Superior temporal gyrus (tissue), 1 donor: ENCODE measurements around the gene YWHAQ.

Experiments used
- DNase-seq: peaks from one replicate; pipeline ENCODE4 v3.0.0-alpha.2; 2016; ENCODE audit errors: extremely low spot score

YWHAQ gene

GRCh38 chr2:9630736-9631552 lies at the start of gene YWHAQ:
YWHAQ (minus strand) TSS chr2:9630997; CDS start chr2:9630452, 545 bp downstream.
- peak; percentile 99 for DNase-seq

- no peak for DNase-seq
These were observed 49.3 kb upstream of the YWHAQ start for GRCh38 chr2:9680082-9680481.

DNA sequence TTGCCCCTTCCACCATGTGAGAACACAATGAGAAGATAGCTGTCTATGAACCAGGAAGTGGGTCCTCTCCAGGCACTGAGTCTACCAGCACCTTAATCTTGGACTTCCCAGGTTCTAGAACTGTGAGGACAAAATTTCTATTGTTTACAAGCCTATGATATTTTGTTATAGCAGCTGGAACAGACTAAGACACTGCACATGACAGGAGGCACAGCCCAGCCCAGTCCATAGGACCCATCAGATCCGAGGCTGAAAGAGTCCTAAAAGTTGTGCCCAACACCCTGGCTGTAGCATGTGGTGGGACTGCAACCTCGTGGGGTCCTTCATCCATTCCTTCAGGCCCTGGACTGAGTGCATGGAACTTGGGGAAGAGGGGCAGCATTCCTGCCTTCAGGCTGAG lies 48.4 kb upstream of the YWHAQ start:
- DNase-seq: no peak

DNA sequence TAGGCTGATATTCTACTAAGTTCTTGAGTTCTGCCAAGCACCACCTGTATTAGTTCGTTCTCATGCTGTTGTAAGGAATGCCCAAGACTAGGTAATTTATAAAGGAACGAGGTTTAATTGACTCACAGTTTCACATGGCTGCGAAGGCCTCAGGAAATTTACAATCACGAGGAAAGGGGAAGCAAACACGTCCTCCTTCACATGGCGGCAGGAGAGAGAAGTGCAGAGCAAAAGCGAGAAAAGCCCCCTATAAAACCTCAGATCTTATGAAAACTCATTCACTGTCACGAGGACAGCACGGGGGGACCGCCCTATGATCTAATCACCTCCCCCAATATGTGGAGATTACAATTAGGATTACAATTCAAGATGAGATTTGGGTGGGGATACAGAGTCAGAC lies 47.7 kb upstream of the YWHAQ start:
- DNase-seq: no peak

- peak; percentile 66 for DNase-seq
These were observed 44.9 kb upstream of the YWHAQ start for GRCh38 chr2:9675415-9676351.

- no peak for DNase-seq
These were observed 44.2 kb upstream of the YWHAQ start for GRCh38 chr2:9674891-9675414.

DNA sequence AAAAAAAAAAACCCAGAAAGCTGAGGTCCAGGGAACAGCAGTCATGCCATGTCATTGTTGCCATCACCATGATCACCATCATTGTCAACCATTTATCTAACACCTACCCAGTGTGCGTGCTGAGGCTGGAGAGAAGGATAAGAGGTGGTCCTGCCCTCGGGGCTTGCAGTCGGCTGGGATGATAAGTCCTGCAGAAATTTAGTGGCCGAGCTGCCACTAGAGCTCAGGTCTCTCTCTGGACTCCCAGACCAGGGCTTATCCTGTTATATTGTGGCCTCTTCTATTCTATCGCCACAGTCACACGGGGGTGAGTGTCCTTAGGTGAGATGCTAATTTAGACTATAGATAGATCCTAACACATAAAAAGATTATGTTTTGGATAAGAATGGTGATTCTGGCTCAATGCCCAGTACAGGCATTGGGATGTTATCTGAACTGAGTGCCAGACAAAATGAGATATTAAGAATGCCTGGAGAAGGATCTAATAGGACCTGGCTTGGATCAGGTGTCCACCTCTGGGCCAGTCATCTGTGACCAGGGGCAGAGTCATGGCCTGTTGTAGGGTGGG lies 43.2 kb upstream of the YWHAQ start:
- DNase-seq: no peak

- DNase-seq: no peak
These were observed 38.0 kb upstream of the YWHAQ start for GRCh38 chr2:9668687-9669345.

DNA sequence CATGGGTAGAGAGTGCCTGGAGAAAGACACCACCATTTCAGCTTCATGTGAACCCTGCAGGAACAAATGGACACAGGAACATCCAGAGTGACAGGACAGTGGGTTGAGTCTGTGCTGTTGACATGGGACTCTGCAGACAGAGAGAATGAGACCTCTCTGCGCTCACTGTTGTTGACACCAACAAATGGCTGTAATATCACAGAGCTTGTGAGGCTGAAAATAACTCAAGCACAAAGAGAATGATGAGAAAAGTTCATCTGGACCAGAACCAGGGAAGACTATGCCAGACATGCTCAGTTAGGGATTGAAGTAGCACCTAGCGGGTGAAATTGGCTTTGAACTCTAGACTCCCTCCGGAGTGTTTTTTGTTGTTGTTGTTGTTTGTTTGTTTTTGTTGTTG lies 37.0 kb upstream of the YWHAQ start:
- no peak for DNase-seq

- DNase-seq: no peak
These were observed 35.5 kb upstream of the YWHAQ start for GRCh38 chr2:9666306-9666705.

DNA sequence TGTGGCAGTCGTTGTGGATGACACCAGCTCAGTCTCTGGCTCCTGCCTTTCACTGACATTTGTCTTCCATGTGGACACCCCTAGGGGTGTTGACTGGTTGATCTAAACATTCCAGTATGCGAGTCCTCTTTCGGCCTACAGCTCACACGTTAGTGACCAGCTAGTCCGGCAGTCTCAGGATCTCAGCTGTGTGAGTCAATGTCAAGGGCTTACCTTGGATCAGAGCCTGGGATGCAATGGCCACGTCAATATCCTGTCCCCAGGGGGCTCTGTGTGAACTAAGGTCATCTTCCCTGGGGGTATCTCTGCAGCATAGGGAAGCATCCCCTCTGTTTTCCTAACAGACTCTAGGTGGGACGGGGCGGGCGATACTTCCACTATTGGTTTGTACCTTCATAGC lies 35.1 kb upstream of the YWHAQ start:
- DNase-seq: no peak

DNA sequence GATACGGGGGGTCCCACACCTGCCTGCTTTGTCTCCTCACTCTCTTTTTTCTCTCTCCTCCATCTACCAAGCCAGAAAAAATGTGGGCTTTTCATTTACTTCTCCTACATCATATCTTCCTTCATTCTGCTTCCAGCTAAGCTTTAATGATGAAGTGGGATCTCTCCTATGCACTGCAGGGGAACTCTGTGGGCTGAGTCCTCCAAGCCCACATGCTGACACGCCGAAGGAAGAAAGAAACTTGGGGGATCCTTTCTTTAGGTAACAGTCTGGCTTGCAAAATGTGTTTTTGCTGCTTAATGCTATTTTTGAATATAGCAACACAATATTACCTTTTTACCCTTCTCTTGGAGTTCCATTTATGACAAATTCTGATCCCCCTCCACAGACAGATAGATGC lies 33.6 kb upstream of the YWHAQ start:
- no peak for DNase-seq

DNA sequence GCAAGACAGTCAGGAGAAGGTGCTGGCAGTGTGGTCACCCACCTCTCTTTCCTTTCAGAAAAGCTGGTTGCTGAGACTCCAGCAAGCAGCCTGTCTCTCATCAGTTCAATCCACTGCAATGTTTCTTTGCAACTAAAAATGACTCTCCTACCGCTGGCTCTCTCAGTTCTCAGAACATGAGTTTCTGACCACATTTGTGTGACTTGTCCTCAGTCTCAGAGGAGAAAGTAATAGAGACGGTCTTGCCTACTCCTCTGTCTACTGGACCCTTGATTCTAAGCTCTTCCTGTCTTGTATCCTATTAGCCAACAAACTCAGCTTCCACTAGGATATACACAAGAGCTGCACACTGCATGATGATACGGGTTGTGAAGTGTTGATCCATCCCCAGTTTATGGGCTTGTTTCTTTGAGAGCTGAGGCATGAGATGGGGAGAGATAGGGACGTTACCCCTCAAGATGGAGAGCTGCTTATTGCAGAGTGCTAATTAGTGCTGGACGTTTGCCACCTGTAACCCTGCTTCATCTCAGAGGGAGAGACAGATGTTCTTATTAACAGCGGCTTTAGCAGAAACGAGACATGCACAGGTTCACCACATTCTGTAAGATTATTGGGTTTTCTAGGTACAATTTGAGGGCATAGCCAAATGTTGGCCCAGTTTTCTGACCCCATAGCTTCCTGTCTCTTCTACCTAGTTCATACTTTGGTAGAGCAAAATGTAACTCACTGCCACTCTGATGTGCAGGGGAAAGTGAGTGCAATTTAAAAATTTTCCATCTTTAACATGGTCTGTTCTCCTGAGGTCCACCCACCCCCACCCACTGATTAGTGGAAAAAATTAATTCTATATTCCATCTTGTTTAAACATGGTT lies 32.4 kb upstream of the YWHAQ start:
- DNase-seq: no peak

- DNase-seq: no peak
These were observed 30.5 kb upstream of the YWHAQ start for GRCh38 chr2:9661261-9661660.

DNA sequence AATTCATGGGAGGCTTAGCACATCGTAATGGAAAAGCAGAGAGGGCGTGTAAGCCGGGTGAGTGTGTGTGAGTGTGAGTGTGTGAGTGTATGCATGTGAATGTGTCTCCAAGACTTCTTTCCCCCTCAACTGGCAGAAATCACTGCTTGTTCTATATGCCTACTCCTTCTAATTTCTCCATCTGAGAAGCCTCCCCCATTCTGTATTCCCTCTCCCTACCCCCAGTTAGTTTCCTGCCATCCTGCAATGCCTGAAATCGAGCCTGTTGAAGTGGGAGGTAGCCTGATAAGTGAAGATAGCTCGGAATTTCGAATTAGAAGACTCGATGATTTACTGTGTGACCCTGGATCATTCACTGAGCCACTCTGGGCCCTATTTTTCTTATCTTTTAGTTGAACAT lies 30.0 kb upstream of the YWHAQ start:
- no peak for DNase-seq

- no peak for DNase-seq
These were observed 29.4 kb upstream of the YWHAQ start for GRCh38 chr2:9660154-9660553.

- no peak for DNase-seq
These were observed 28.2 kb upstream of the YWHAQ start for GRCh38 chr2:9658972-9659371.

DNA sequence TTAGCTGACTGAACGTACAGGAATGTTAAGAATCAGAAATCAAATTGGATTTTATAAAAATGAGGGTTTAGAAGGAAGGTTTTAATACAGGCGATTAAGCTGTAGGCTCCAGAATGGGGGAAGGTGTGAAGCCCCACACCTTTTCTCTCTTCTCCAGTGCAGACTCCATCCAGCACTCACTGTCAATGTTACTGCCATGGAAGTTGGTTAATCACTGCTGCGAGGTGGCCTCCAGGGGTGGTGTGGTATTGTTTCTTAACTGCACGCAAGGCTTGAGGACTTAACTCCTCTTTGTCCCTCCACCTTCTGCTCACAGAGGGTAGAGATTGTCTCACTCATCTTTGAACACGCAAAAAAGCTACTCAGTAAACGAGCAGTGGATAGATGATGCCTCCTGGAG lies 26.9 kb upstream of the YWHAQ start:
- DNase-seq: no peak

DNA sequence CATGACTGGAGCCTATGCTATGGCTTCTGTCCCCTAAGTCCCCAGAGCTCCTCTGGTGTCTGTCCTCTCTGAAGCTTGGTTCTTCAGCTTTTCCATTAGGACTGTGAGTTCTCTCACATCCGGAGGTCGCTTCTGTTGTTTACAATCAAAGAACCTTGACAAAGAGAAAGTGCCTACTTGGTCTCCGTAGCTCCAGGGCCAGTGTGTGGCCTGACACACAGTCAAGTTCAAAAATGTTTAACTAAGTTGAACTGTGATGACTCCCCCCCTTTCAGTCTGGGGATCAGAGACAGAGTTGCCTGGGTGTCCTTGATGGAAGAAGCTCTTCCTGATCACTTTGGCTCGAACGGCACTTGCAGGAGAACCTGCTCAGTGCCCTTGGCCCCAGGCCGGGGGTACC lies 26.3 kb upstream of the YWHAQ start:
- DNase-seq: no peak

DNA sequence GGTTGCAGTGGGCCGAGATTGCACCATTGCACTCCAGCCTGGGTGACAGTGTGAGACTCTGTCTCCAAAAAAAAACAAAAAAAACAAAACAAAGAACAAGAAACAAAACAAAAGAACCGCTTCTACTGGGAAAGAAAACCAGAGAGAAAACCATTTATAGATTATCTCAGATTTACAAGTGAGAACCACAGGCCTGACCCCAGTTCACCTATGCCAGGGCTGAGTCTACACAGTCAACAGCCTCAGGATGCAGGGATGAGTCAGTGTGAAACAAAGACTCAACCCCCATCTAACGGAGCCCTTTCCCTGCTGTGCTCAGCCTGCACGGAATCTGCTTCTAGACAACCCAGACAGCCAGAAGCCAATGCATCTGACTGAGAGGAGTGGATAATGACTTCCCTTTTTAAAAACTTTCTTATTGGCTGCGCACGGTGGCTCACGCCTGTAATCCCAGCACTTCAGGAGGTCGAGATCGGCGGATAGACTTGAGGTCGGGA lies 25.5 kb upstream of the YWHAQ start:
- DNase-seq: no peak
